Epithelial cell of esophagus (primary cell): ENCODE results near the gene PRKD3.
A peak's percentile ranks its signal among the peaks of the same experiment; 100 is the strongest.
"Not testable (repeated sequence)": the region's sequence is repeated elsewhere in the genome, so short reads cannot be mapped to it uniquely, and the experiment has no call there.

ENCODE experiments used
- DNase-seq: peaks from one replicate; pipeline ENCODE4 v3.0.0; 2010; ENCODE audit warnings: low read depth
- H3K4me3 ChIP-seq: 2 replicates; pipeline ENCODE4 v1.5.1; 2011; ENCODE audit warnings: mild to moderate bottlenecking, low read length, control low read depth
- TF ChIP-seq, protein P1 (sequence below): IDR thresholded peaks from 2 replicates; pipeline ENCODE4 v1.5.1; 2011; ENCODE audit warnings: low read depth, mild to moderate bottlenecking, low read length, control low read depth, inconsistent platforms; ENCODE audit not compliant: insufficient read depth; ENCODE audit errors: missing control alignments

PRKD3 gene

GRCh38 chr2:37300578-37300977 lies 24.1 kb downstream of the PRKD3 start:
- peak; percentile 53 for DNase-seq
- no peak overlapping the region for H3K4me3 ChIP-seq
- TF ChIP-seq, protein P1, sequence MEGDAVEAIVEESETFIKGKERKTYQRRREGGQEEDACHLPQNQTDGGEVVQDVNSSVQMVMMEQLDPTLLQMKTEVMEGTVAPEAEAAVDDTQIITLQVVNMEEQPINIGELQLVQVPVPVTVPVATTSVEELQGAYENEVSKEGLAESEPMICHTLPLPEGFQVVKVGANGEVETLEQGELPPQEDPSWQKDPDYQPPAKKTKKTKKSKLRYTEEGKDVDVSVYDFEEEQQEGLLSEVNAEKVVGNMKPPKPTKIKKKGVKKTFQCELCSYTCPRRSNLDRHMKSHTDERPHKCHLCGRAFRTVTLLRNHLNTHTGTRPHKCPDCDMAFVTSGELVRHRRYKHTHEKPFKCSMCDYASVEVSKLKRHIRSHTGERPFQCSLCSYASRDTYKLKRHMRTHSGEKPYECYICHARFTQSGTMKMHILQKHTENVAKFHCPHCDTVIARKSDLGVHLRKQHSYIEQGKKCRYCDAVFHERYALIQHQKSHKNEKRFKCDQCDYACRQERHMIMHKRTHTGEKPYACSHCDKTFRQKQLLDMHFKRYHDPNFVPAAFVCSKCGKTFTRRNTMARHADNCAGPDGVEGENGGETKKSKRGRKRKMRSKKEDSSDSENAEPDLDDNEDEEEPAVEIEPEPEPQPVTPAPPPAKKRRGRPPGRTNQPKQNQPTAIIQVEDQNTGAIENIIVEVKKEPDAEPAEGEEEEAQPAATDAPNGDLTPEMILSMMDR, result no peak

- peak; percentile 26 for DNase-seq
Measured at GRCh38 chr2:37300146-37300545, 24.5 kb downstream of the PRKD3 start.

GRCh38 chr2:37297632-37298031 lies 27.0 kb downstream of the PRKD3 start:
- no peak overlapping the region for H3K4me3 ChIP-seq
- DNase-seq, result no peak
- TF ChIP-seq, protein P1, result no peak

More at GRCh38 chr2:37300146-37300545, 24.5 kb downstream of the PRKD3 start:
- H3K4me3 ChIP-seq, result no peak overlapping the region
- TF ChIP-seq, protein P1, result no peak

DNA sequence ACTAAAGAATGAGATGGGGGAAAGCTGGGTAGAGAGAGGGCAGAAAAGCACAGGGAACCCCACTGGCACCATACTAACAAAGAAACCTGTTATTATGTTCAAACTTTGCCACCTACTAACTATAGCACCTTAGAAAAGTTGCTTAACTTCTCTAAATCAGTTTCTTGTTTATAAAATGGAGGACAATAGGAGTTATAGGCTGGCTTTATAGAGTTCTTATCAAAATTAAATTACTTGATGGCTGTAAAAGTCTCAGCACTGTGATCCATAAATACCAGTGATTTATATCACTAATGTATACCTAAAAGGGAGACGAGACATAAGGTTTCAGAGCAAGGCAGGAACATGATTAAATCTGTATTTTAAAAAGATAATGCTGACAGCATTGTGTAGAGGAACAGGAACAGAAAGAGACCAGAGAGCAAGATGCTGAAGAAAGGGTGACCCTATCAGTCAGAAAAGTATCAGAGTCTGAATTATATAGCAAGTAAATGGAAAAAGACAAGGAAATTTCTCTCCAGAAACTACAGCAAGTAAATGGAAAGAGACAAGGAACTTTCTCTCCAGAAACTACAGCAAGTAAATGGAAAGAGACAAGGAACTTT lies 29.1 kb downstream of the PRKD3 start:
- TF ChIP-seq, protein P1, result no peak
- DNase-seq, result no peak

DNA sequence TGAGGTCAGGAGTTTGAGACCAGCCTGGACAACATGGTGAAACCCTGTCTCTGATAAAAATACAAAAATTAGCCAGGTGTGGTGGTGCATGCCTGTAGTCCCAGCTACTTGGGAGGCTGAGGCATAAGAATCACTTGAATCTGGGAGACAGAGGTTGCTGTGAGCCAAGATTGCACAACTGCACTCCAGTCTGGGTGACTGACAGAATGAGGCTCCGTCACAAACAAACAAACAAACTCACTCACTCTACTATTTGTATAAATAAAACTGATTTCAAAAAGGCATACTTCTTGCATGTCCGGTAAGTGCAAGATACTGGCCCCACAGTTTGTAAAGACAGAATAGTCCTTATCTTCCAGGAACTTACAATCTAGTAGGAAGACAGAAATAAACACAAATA lies 29.8 kb downstream of the PRKD3 start:
- DNase-seq, H3K4me3 ChIP-seq: not testable (repeated sequence)

More for the DNA sequence above, 29.1 kb downstream of the PRKD3 start:
- no peak overlapping the region for H3K4me3 ChIP-seq

GRCh38 chr2:37291680-37292079 lies 33.0 kb downstream of the PRKD3 start:
- no peak for DNase-seq
- TF ChIP-seq, protein P1, result no peak
- H3K4me3 ChIP-seq, result no peak overlapping the region

- H3K4me3 ChIP-seq, result no peak overlapping the region
- peak; percentile 47 for DNase-seq
- TF ChIP-seq, protein P1, result peak; percentile 38
Measured at GRCh38 chr2:37287966-37288365, 36.7 kb downstream of the PRKD3 start.
